ENCODE results near the gene CYREN. TPM values are rescaled to one million over a fixed set of nuclear protein-coding genes. Genes with fewer than 3 reads are reported as not detected.

The CYREN gene
- polyA plus RNA-seq, 1 donor, result 27.8 TPM

DNA sequence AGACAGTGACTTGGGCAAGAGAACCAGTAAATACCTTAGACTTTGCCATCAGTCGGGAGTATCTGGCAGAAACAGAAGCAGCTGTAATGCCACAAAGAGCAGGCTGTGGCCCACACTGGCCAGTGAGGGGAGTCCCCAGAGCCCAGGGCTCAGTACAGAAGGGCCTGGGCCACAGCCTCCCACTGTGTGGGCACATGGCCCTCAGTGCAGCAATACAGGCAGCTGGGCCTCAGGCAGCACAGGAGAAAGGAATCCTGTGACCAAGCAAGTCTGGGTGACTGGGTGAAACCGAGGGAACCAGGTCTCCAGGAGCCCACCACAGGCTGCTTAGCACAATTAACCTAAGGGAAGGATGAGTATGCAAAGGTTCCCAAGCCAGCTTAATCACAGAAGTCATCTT, 26.8 kb upstream of the CYREN start:
- no peak for DNase-seq (ENCODE audit: low read depth)

- DNase-seq (ENCODE audit: low read depth), result no peak
These were observed 25.6 kb upstream of the CYREN start for GRCh38 chr7:135195968-135196629.

- no peak for DNase-seq (ENCODE audit: low read depth)
These were observed 24.6 kb upstream of the CYREN start for GRCh38 chr7:135195156-135195555.

GRCh38 chr7:135194494-135195095, 24.1 kb upstream of the CYREN start:
- no peak for DNase-seq (ENCODE audit: low read depth)

DNA sequence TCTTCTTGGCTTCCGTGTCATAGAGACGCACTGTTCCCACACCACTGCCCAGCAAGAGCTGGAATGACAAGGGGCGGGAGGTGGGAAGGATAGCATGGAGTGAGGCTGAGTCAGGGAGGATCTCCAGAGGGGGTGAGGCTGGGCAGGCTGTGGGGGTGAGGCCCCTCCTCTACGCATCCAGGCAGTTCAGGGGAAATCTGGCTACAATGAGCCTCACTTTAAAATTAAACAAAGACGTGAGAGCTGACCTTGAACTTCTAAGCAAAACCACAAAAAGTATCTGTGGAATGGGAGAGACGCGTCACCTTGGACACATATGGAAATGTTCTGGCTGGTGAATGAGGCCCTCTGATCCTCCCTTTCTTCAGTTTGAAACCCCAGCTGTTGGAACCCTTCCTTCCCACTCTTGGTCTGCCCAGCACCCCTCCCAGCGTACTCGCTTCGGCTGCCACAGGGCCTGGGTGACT, 23.1 kb upstream of the CYREN start:
- DNase-seq (ENCODE audit: low read depth), result no peak

DNA sequence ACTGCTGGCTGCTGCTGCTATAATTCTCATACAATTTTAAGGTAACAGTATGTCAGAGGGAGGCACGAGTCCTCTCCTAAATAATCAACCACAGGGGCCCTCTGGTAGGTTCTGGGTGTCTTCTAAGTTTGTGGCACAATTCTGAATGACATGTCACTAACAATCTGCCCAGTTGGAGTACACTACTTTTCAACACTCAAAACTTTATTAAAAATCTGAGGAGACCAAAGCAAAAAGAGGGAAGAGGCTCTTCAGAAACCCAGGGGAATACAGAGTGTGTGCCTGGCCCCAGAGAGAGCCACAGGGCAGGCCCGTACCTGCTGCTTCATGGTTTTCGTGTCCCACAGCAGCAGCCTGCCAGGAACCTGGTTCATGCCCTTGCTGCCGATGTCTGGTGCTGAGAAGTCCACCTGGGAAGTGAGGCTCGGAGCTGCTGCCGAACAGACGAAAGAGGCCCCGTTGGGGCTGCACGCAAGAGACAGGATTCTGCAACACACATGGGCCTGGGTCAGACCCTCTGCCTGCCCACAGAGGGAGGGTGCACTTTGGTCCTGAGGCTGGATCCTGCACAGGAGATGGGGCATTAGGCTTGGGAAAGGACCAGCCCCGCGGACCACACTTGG, 22.5 kb upstream of the CYREN start:
- DNase-seq (ENCODE audit: low read depth), result no peak

DNA sequence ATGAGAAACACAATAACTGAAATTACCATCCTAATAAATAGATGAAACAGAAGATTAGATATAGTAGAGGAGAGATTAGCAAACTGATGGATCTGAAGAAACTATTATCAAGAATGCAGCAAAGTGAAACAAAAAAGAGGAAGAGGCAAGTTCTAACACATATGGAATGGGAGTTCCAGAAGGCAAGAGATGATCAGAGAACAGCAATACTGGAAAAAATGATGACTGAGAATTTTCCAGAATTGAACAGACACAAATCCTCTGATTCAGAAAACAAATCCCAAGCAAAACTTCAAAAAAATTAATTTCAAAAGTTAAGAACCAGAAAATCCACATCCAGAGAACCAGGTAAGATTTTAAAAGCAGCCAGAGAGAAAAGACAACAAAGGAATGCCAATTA, 20.2 kb upstream of the CYREN start:
- DNase-seq (ENCODE audit: low read depth), result no peak

DNA sequence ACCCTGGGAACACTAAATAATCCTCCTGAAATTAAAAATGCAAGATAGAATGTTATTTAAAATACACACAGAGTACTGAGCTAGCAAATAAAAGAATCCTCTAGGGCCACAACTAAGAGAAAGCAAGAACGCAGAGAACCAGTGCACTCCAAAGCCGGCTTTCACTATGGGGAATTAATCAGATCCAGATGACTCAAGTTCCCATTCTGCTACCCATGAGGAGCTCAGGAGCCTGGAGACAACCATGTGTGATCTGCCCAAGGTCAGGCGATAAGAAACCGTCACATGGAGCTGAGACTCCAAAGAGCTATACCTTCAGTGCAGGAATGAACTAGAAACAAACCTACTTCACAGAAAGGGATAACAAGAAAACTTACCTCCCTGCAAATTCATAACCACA, 19.5 kb upstream of the CYREN start:
- DNase-seq (ENCODE audit: low read depth), result no peak

DNA sequence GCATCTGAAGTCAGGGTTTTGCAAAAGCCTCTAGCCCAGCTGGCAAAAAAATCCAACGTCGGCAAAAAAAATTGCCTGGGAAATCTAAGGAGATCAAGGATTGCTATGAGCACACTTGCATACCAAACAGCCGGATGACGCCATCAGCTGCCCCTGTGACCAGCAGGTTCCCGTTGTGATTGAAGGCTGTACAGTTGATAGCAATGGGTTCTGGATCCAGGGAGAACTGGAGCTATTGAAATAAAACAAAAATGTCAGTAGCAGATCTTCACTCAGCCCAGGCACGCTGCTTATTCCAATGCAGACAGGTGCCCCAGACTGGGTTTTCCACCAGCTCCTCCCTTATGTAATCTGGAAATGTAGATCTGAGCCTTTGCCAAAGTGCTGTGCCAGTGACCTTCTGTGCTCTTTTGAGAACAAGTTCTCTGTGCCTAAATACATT, 18.7 kb upstream of the CYREN start:
- DNase-seq (ENCODE audit: low read depth), result no peak

- DNase-seq (ENCODE audit: low read depth), result no peak
These were observed 17.9 kb upstream of the CYREN start for GRCh38 chr7:135188298-135188984.

DNA sequence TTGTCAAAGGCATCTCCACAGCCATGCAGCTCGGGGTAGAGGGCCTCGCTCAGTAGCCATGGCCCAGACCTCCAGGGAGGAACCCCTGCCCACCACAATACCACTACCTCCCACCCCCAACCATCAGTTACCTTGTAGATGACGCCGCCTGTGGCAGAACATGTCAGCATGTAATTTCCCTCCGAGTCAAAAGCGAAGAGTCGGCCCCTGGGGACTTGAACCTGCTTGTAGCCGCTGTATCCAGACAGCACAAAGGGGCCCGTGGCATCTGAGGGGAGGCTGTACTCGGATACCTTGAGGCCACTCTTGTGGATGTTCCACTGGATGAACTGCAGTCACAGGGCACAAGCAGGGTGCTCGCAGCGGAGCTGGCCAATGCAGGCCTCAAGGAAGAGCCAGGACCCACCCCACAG, 16.3 kb upstream of the CYREN start:
- no peak for DNase-seq (ENCODE audit: low read depth)

GRCh38 chr7:135186261-135186540, 15.7 kb upstream of the CYREN start:
- no peak for DNase-seq (ENCODE audit: low read depth)

DNA sequence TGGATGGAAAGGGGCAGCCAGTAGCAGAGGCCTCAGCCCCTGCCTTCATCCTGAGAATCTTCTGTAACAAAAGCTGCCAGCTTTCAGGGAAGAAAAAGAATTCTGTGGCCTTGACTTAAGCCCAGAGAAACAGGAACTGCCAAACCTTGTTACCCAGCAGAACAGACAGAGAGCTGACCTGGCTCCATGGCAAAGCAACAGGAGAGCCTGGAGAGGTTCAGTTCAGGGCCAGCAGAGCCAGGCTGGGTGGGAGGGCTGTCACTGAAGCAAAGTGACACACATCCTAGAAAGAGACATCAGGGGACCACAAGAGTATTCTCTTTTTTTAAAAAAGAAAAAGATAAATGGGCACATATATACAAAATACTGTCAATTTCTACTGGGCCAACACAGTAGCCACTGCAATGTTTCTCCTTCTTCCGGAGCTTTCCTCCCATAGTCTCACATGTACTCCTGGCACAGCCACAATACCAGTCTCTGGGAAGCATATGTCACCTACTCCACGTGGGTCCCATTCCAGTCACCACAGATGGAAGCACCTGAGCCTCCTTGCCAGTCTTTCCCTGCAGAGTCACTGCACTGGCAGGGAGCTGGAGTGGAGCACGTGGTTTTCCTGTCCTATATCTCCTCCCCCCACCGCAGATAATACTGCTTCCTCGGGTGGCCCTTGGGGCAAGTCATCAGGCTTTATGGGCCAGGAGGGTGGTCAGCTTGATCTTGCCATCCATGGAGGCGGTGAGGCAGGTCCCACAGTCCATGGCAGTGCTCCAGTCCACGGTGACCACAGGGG, 15.2 kb upstream of the CYREN start:
- no peak for DNase-seq (ENCODE audit: low read depth)

GRCh38 chr7:135184254-135184841, 13.8 kb upstream of the CYREN start:
- no peak for DNase-seq (ENCODE audit: low read depth)

DNA sequence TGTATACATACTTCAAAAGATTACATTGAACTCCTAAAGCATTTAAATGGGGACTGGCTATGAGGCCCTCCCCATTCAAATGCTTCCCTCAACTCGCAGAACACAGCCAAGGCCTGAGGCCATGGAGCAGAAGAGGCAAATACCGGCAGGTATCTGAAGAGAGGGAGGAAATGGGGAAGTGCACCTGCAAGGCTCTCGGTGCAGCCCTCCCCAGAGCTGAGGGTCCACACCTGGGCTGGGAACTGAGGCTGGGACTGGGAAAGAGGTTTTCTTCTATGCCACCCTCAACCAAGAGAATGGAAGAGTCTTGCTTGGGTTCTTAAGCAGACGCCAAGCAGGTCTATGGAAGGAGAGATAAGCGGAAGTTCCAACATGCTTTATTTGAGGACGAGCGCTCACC, 13.0 kb upstream of the CYREN start:
- no peak for DNase-seq (ENCODE audit: low read depth)

DNA sequence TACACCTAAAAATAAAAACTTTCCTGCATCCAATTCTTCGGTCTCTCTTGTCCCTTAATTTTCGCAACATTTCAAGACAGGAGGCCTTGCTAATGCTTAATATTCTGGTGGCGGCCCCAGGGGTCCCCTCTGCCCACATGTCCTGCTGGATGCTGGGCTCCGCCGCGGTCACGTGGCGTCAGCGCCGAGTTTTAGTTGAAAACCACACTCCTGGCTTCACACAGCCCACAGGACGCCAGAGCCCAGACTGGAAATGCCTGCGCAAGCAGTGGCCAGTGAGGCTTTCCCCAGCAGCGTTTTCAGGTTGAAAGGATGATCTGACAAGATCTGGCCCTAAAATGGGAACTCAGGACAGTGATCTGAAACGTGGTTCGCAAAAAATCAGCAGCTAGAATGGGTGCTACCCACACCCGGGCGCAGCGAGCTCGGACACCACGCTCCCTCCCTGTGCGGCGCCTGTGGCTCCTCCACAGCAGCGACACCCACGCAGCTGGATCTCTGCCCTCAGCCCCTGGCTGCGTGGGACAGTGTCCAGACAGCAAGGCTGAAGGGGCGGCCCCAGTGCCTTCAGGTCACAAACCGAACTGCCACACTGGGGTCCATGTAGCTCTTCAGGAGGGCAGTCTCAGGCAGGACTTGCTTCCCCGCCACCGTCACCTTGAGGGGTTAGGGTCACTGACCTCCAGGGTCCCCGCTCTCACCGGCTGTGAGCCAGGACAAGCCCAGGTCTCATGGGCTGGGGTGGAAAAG, 11.6 kb upstream of the CYREN start:
- DNase-seq (ENCODE audit: low read depth), result no peak

GRCh38 chr7:135181261-135181928, 10.9 kb upstream of the CYREN start:
- no peak for DNase-seq (ENCODE audit: low read depth)

DNA sequence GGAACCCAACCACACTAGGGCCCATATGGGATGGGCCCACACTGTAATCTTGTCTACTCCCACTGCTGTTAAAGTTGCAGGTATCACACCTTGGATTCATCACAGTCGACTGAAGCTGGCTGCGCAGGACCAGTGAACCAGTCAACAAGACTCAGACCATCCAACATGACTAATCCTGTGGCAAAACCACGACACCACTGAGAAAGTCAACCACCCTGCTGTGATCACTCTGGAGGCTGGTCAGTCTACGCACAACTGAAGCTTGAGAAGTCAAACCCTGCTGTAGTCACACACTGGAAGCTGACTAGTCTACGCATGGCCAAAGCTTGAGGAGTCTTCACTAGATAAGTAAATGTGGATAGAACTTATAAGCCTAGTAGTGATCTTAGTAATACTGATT, 9.6 kb upstream of the CYREN start:
- no peak for DNase-seq (ENCODE audit: low read depth)

DNA sequence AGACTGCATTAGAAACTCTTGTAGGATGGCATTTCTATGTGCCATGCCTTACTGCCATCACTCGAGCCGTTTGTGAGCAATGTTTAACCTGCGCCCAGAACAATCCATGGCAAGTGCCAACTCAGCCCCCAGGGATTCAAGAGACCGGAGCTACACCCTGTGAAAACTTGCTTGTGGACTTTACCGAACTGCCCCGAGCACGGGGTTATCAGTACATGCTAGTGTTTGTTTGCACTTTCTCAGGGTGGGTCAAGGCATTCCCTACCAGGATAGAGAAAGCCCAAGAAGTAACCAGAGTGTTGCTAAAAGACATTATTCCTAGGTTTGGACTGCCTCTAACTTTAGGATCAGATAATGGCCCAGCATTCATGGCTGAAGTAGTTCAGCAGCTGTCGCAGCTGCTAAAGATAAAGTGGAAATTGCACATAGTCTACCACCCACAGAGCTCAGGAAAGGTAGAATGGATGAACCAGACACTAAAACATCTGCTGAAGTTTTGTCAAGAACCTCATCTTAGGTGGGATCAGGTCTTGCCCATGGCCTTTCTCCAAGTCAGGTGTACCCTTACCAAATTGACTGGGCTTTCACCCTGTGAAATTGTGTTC, 8.9 kb upstream of the CYREN start:
- DNase-seq (ENCODE audit: low read depth), result no peak

GRCh38 chr7:135178364-135178763, 7.9 kb upstream of the CYREN start:
- DNase-seq (ENCODE audit: low read depth), result no peak
